GM23338 (cell line): ENCODE measurements around the gene DPP10. TPM values are rescaled to one million over a fixed set of nuclear protein-coding genes. Genes with fewer than 3 reads are reported as not detected.

Experiments
- ATAC-seq: fragments of 200-7000 bp; cut with Tn5 transposase; 3 replicates; pipeline ENCODE4 v1.9.1; 2020
- DNase-seq: peaks from one replicate; pipeline ENCODE4 v3.0.0-alpha.2; 2015; ENCODE audit warnings: low spot score
- H2AFZ ChIP-seq: fragments of 200-600 bp; sonication (generic); 2 replicates; pipeline ENCODE4 v1.8.0; 2016; ENCODE audit warnings: antibody characterized with exemption, mild to moderate bottlenecking, moderate library complexity
- H3F3A ChIP-seq: fragments of 200-600 bp; sonication (generic); replicated peaks from 2 replicates; pipeline ENCODE4 v1.8.0; 2017; ENCODE audit warnings: antibody characterized with exemption, mixed run types, low read depth
- H3K27ac ChIP-seq: fragments of 200-600 bp; sonication (generic); 2 replicates; pipeline ENCODE4 v1.6.1; 2016; ENCODE audit warnings: low read depth
- H3K27me3 ChIP-seq: fragments of 200-600 bp; sonication (generic); 2 replicates; pipeline ENCODE4 v1.8.0; 2016; ENCODE audit warnings: mild to moderate bottlenecking, mixed run types, moderate library complexity; ENCODE audit not compliant: insufficient read depth
- H3K36me3 ChIP-seq: fragments of 200-600 bp; sonication (generic); 2 replicates; pipeline ENCODE4 v1.8.0; 2016; ENCODE audit warnings: mild to moderate bottlenecking; ENCODE audit not compliant: insufficient read depth
- H3K4me1 ChIP-seq: fragments of 200-600 bp; sonication (generic); 2 replicates; pipeline ENCODE4 v1.8.0; 2016; ENCODE audit warnings: mild to moderate bottlenecking, moderate library complexity; ENCODE audit not compliant: insufficient read depth
- H3K4me2 ChIP-seq: fragments of 200-600 bp; sonication (generic); 2 replicates; pipeline ENCODE4 v1.7.1; 2017; ENCODE audit warnings: mixed run types
- H3K4me3 ChIP-seq: fragments of 200-600 bp; sonication (generic); 2 replicates; pipeline ENCODE4 v1.6.1; 2016; ENCODE audit warnings: mixed run types
- H3K79me2 ChIP-seq: fragments of 200-600 bp; sonication (generic); replicated peaks from 2 replicates; pipeline ENCODE4 v1.8.0; 2017; ENCODE audit warnings: mild to moderate bottlenecking; ENCODE audit not compliant: insufficient read depth
- H3K9me2 ChIP-seq: fragments of 200-600 bp; sonication (generic); 2 replicates; pipeline ENCODE4 v1.8.0; 2017; ENCODE audit not compliant: insufficient read depth
- H4K20me1 ChIP-seq: fragments of 200-600 bp; sonication (generic); replicated peaks from 2 replicates; pipeline ENCODE4 v1.8.0; 2017; ENCODE audit warnings: mild to moderate bottlenecking; ENCODE audit not compliant: insufficient read depth
- H3K27ac Mint-ChIP-seq: 2 replicates; pipeline ENCODE4 v1.8.0; 2020; ENCODE audit warnings: inconsistent platforms, mild to moderate bottlenecking, moderate library complexity, mixed read lengths
- H3K27me3 Mint-ChIP-seq: 3 replicates; pipeline ENCODE4 v1.8.0; 2022; ENCODE audit warnings: low read depth, mild to moderate bottlenecking, moderate library complexity, mixed read lengths, inconsistent platforms; ENCODE audit not compliant: insufficient read depth, poor library complexity
- H3K36me3 Mint-ChIP-seq: 3 replicates; pipeline ENCODE4 v1.8.0; 2021; ENCODE audit warnings: low read depth, mild to moderate bottlenecking, inconsistent platforms, moderate library complexity, mixed read lengths
- H3K4me1 Mint-ChIP-seq: 3 replicates; pipeline ENCODE4 v1.8.0; 2020; ENCODE audit warnings: mild to moderate bottlenecking, inconsistent platforms, mixed read lengths
- H3K4me3 Mint-ChIP-seq: 3 replicates; pipeline ENCODE4 v1.8.0; 2021; ENCODE audit warnings: moderate library complexity, mild to moderate bottlenecking, inconsistent platforms, mixed read lengths
- H3K9me3 Mint-ChIP-seq: 3 replicates; pipeline ENCODE4 v1.8.0; 2020; ENCODE audit warnings: moderate library complexity, mild to moderate bottlenecking, inconsistent platforms, mixed read lengths
- CREB1 ChIP-seq: fragments of 250-450 bp; sonication (Bioruptor Pico); IDR thresholded peaks from 2 replicates; pipeline ENCODE4 v1.5.0; 2020; ENCODE audit warnings: low read depth, mild to moderate bottlenecking, moderate library complexity
- EZH2 ChIP-seq: fragments of 200-600 bp; sonication (generic); IDR thresholded peaks from one replicate; pipeline ENCODE4 v1.8.0; 2017; ENCODE audit warnings: antibody characterized with exemption, mild to moderate bottlenecking, low read depth; ENCODE audit not compliant: unreplicated experiment
- JUNB ChIP-seq: IDR thresholded peaks from one replicate; pipeline ENCODE4 v1.6.1; 2016; ENCODE audit warnings: antibody characterized with exemption; ENCODE audit not compliant: unreplicated experiment
- NANOG ChIP-seq: IDR thresholded peaks from 2 replicates; pipeline ENCODE4 v1.6.1; 2016; ENCODE audit warnings: antibody characterized with exemption, borderline replicate concordance
- POLR2AphosphoS5 ChIP-seq: IDR thresholded peaks from 2 replicates; pipeline ENCODE4 v1.6.1; 2016; ENCODE audit warnings: antibody characterized with exemption, low read depth
- ZNF114 ChIP-seq: fragments of 250-450 bp; sonication (Bioruptor Pico); IDR thresholded peaks from 2 replicates; pipeline ENCODE4 v1.5.0; 2020; ENCODE audit warnings: mild to moderate bottlenecking, moderate library complexity
- ZNF331 ChIP-seq: fragments of 250-450 bp; sonication (Bioruptor Pico); IDR thresholded peaks from 2 replicates; pipeline ENCODE4 v1.5.0; 2020; ENCODE audit warnings: low read depth, mild to moderate bottlenecking, moderate library complexity
- ZNF462 ChIP-seq: fragments of 250-450 bp; sonication (Bioruptor Pico); IDR thresholded peaks from 2 replicates; pipeline ENCODE4 v1.5.0; 2020; ENCODE audit warnings: mild to moderate bottlenecking, moderate library complexity
- polyA plus RNA-seq: library from polyadenylated mRNA; unstranded; fragments of >200 nt; fragmentation: Nextera tagmentation; extraction: Ambion mirVana; gene quantifications from 2 replicates; pipeline ENCODE4 v1.2.1, GENCODE V29; 2016
- total RNA-seq: library from RNA; depleted of rRNA; stranded (reverse); fragments of >200 nt; shearing (Covaris generic); gene quantifications from 2 replicates; pipeline ENCODE4 v1.2.3, GENCODE V29; 2014

The DPP10 gene
- total and polyA plus RNA-seq, 2 experiments from 2014 or later = 3.6 to 14.8 TPM

- TF ChIP-seq ZNF462 (CRISPR knock-in tag) = no peak
- no peak for TF ChIP-seq ZNF114 (CRISPR knock-in tag)
- no peak for TF ChIP-seq CREB1 (CRISPR knock-in tag)
- no peak for TF ChIP-seq EZH2
Observed at GRCh38 chr2:115505331-115505730, 1062.9 kb downstream of the DPP10 start (continued).

GRCh38 chr2:115520727-115521126 is 1078.3 kb downstream of the DPP10 start:
- Histone ChIP-seq H3K4me2 (no peak overlapping the region), H3F3A (no peaks in the 10 kb centered on the region), H3K36me3 (no peaks in the 10 kb centered on the region), H3K4me1 (peaks cover 11% of the 10 kb centered on the region), H2AFZ (no peak overlapping the region), H3K9me2 (no peaks in the 10 kb centered on the region), H3K27ac (no peak overlapping the region), H4K20me1 (0 out of 2 replicates have a peak, but pooled peaks cover 3% of the 10 kb centered on the region), H3K27me3 (no peaks in the 10 kb centered on the region), H3K4me3 (no peak overlapping the region), H3K79me2 (no peaks in the 10 kb centered on the region)
- DNase-seq (no peak), ATAC-seq (no peak)
- no peak overlapping the region for H3K27ac Mint-ChIP-seq
- peaks cover 12% of the 10 kb centered on the region for H3K4me1 Mint-ChIP-seq
- H3K4me3 Mint-ChIP-seq = no peak overlapping the region
- H3K36me3 Mint-ChIP-seq = no peaks in the 10 kb centered on the region
- H3K9me3 Mint-ChIP-seq = no peaks in the 10 kb centered on the region
- no peaks in the 10 kb centered on the region for H3K27me3 Mint-ChIP-seq
- TF ChIP-seq POLR2AphosphoS5 = no peak
- no peak for TF ChIP-seq ZNF462 (CRISPR knock-in tag)
- TF ChIP-seq JUNB = no peak
- TF ChIP-seq ZNF331 = no peak
- no peak for TF ChIP-seq CREB1 (CRISPR knock-in tag)
- TF ChIP-seq NANOG = no peak
- no peak for TF ChIP-seq ZNF114 (CRISPR knock-in tag)
- TF ChIP-seq EZH2 = no peak
